ENCODE results near the gene MAPKAP1.

GRCh38 chr9:125554726-125555125, 152.3 kb downstream of the MAPKAP1 start:
- TF ChIP-seq HDGF (IDR thresholded peaks at IDR 0.05; ENCODE audit: borderline replicate concordance) (no peak), BHLHE40 (IDR thresholded peaks at IDR 0.05; ENCODE audit: borderline replicate concordance) (no peak), ELF4 (IDR thresholded peaks at IDR 0.05) (no peak), SUZ12 (IDR thresholded peaks at IDR 0.05) (no peak), LEF1 (IDR thresholded peaks at IDR 0.05; ENCODE audit: borderline replicate concordance) (no peak), ZNF384 (IDR thresholded peaks at IDR 0.05) (no peak), ARNT (IDR thresholded peaks at IDR 0.05) (no peak), L3MBTL2 (conservative IDR thresholded peaks at IDR 0.05) (no peak), NFRKB (IDR thresholded peaks at IDR 0.05) (no peak), FOXA1 (IDR thresholded peaks at IDR 0.05) (no peak), FOXM1 (IDR thresholded peaks at IDR 0.05; ENCODE audit: borderline replicate concordance) (no peak)

All from HEK293T (cell line).